Muscle layer of duodenum (tissue), 2 donors: Measurements from ENCODE around the gene PHETA1.
A peak's percentile ranks its signal among the peaks of the same experiment; 100 is the strongest.

Experiments
- H3K27ac ChIP-seq: one replicate; pipeline ENCODE4 v1.7.0; 2013; ENCODE audit warnings: mild to moderate bottlenecking, low read length
- H3K27me3 ChIP-seq: one replicate; pipeline ENCODE4 v1.7.0; 2013; ENCODE audit warnings: low read depth, mild to moderate bottlenecking, control low read depth, low read length
- H3K36me3 ChIP-seq, 2 donors: one replicate each; pipeline ENCODE4 v1.7.0; 2013; ENCODE audit warnings: low read length in 2 of 2, control low read depth in 1 of 2, mild to moderate bottlenecking in 1 of 2; ENCODE audit not compliant: insufficient read depth in 2 of 2, control insufficient read depth in 1 of 2
- H3K4me1 ChIP-seq, 2 donors: one replicate each; pipeline ENCODE4 v1.7.0; 2013; ENCODE audit warnings: low read length in 2 of 2, mild to moderate bottlenecking in 2 of 2, control low read depth in 1 of 2, moderate library complexity in 1 of 2; ENCODE audit not compliant: insufficient read depth in 2 of 2, control insufficient read depth in 1 of 2
- H3K4me3 ChIP-seq, 2 donors: one replicate each; pipeline ENCODE4 v1.7.0; 2013; ENCODE audit warnings: low read length in 2 of 2, low read depth in 1 of 2, mild to moderate bottlenecking in 1 of 2
- H3K9me3 ChIP-seq, 2 donors: one replicate each; pipeline ENCODE4 v1.7.0; 2013; ENCODE audit warnings: low read length in 2 of 2, control low read depth in 1 of 2, mild to moderate bottlenecking in 1 of 2; ENCODE audit not compliant: control insufficient read depth in 1 of 2
- donor health status: healthy.

Gene PHETA1

DNA sequence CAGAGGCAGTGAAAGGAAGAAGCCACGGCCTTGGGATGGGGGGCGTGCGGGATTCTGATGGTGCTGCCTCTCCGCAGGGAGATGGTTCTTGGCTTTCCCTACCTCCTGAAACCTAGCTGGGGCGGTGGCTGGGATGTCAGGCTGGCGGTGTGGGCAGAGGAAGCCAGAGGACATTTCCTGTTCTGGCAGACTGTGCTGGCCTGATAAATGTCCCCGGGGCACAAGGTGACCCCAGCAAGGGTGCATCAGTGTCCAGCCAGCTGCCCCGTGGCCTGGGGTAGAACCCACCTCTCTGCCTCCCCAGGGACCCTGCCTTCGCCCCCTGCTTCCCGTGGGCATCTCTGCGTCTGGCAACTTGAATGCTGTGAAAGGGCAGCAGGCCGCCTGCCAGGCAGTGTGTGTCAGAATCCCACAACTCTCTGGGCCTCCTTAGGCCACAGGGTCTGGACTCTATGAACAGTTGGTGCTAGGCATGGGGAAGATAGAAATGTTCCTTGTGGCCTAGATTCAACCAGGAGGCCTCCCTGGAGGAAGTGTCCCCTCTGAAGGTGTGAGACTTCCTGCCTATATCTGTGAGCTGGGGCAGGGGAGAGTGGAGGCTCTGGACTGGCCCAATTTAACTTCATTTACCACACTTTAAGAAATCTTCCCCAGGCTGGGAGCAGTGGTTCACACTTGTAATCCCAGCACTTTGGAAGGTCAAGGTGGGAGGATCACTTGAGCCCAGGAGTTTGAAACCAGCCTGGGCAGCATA lies 41.7 kb upstream of the PHETA1 start:
- Histone ChIP-seq H3K27me3 (no peaks in the 10 kb centered on the region), H3K4me1 (peaks cover 18 to 62% of the 10 kb centered on the region in 2 donors), H3K9me3 (no peaks in the 10 kb centered on the region), H3K36me3 (peaks cover 0 to 8% of the 10 kb centered on the region in 2 donors), H3K4me3 (peak overlapping the region in 1 of 2 donors; percentile 96), H3K27ac (peak overlapping the region; percentile 63)

DNA sequence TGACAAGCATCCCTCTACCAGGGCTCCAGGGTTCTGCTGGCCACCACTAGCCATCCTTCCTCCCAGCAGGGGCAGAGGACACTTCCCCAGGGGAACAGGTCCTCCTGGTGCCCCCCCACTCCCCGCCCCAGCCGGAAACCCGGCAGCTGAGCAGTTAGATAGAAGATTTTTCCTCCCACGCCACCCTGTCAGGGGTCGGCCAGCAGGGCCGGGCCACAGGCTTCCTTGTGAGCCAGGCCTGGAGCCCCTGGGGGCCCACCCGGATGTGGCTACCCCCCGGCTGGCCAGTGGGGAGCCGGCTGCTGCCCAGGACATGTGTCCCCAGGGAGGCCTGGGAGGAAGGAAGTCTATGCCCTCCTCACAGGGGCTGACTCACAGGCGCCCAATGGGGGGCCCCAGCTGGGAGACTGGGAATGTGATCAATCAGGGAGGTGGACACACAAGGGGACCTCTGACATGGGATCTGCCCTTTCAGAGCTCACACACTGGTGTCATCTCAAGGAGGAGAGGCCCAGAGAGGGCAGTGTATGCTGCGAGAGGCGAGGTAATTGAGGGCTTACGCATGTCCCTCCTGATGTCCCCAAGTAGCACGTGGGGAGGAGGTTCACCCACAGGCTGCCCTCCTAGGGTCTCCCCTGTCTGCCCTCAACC lies 41.0 kb upstream of the PHETA1 start:
- Histone ChIP-seq H3K9me3 (no peaks in the 10 kb centered on the region), H3K4me3 (peak overlapping the region; percentile 38 to 96), H3K27ac (peak overlapping the region; percentile 63), H3K4me1 (peaks cover 18 to 68% of the 10 kb centered on the region in 2 donors), H3K36me3 (peaks cover 0 to 8% of the 10 kb centered on the region in 2 donors), H3K27me3 (no peaks in the 10 kb centered on the region)

DNA sequence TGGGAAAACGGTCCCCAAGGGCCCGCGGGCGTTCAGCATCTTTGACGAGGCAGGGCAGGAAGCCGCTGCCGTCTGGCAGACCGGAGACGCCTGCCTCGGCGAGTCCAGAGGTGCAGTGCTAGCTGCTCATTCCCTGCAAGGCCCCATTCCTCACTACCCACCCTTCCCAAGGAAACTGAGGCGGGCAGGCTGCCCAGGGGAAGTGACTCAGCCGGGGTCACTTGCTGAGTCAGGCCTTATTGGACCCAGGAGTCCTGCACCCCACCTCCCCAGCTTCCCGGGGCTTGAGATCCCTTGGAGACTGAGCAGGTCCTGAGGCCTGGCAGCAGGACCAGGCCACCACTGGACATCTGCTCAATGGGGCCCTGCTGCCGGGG lies 40.5 kb upstream of the PHETA1 start:
- H3K4me1 ChIP-seq, result peaks cover 18 to 73% of the 10 kb centered on the region in 2 donors
- H3K36me3 ChIP-seq, result peaks cover 0 to 8% of the 10 kb centered on the region in 2 donors
- H3K9me3 ChIP-seq, result no peaks in the 10 kb centered on the region
- peak overlapping the region; percentile 63 for H3K27ac ChIP-seq
- no peaks in the 10 kb centered on the region for H3K27me3 ChIP-seq
- H3K4me3 ChIP-seq, result peak overlapping the region; percentile 38 to 96

DNA sequence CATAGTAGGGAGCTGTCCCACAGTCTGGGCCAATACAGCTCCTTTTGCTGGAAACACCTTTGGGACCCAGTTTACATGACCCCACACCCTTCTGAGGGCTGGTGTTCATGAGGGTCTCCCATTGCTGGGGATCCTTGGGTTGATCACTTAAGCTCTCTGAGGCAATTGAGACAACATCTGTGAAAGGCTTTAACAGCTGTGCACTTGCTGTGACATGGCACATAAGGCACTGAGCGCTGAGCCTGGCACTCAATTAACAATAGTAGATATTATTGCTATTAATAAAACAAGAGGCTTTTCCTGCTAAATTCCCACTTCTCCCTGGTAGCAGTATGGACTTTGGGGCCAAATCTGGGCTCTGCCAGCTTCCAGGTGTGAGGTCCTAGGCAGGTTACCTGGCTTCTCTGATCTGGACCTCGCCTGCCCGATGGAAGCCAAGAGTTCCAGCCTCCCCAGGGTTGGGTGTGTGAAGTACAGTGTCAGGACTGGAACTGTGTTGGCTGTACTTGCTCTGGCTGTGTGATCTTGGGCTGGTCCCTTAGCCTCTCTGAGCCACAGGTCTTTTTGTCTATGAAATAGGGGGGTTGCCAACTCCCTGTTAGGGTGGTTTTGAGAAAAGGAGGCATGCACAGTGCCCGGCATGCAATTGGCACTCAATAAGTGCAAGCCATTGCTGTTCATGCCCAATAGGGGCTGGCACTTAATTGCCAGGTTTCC lies 39.9 kb upstream of the PHETA1 start:
- Histone ChIP-seq H3K4me3 (peak overlapping the region; percentile 38 to 96), H3K9me3 (no peaks in the 10 kb centered on the region), H3K4me1 (peaks cover 18 to 76% of the 10 kb centered on the region in 2 donors)

DNA sequence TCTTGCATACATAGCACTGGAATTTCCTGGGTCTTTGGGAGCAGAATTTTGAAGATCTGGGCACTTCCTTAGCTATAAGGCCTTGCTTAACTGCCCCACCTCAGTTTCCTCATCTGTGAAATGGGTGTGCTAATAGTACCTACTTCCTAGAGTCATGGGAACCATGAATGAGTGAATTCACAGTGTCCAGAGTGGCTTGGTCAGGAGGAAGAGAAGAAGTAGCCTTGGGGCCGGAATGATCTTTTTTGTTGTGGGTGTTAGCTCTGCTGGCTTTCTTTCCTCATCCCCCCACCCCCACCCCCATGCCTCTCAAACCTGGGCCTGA lies 39.2 kb upstream of the PHETA1 start:
- peaks cover 22 to 74% of the 10 kb centered on the region in 2 donors for H3K4me1 ChIP-seq
- no peaks in the 10 kb centered on the region for H3K27me3 ChIP-seq
- H3K4me3 ChIP-seq, result peak overlapping the region; percentile 66 to 96
- H3K36me3 ChIP-seq, result peaks cover 0 to 8% of the 10 kb centered on the region in 2 donors
- no peaks in the 10 kb centered on the region for H3K9me3 ChIP-seq
- peak overlapping the region; percentile 65 for H3K27ac ChIP-seq

More for the DNA sequence above, 39.9 kb upstream of the PHETA1 start:
- Histone ChIP-seq H3K27me3 (no peaks in the 10 kb centered on the region), H3K27ac (no peak overlapping the region), H3K36me3 (peaks cover 0 to 8% of the 10 kb centered on the region in 2 donors)

DNA sequence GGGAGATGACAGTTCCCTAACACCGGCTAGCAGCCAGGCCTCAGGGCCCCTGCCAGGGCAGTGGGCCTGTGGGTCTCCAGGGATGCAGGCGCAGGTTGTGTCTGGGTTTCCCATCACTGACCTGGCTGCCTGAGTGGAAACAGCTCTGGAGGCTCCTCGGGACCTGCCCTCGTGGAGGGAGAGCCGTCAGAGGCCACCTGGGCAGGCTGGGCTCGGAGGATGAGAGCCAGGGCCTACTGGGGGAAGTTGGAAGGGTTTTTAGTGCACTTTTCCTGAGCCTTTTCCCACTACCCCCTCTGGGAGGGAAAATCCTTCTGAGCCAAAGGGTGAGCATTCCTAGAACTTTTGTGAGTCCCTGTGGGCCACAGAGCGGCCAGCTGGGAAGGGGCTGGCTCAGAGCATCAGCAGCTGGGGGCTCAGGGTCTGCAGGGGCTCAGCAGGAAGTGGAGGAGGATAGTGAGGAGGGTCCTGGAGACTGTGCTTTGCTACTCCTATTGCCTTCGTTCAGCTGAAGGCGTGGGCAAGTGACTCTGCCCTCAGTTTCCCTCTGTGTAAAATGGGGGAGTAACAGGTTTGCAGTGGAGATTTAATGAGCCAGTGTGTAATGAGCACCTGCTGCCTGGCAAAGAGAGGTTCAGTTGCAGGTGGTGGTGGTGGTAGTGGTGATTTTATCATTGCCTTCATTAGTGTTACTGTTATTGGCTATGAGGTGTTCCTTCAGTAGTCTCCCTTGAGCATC lies 38.7 kb upstream of the PHETA1 start:
- Histone ChIP-seq H3K4me3 (peak overlapping the region; percentile 66 to 96), H3K27me3 (no peaks in the 10 kb centered on the region), H3K27ac (peak overlapping the region; percentile 65), H3K4me1 (peaks cover 24 to 70% of the 10 kb centered on the region in 2 donors), H3K36me3 (peaks cover 0 to 8% of the 10 kb centered on the region in 2 donors), H3K9me3 (no peaks in the 10 kb centered on the region)

DNA sequence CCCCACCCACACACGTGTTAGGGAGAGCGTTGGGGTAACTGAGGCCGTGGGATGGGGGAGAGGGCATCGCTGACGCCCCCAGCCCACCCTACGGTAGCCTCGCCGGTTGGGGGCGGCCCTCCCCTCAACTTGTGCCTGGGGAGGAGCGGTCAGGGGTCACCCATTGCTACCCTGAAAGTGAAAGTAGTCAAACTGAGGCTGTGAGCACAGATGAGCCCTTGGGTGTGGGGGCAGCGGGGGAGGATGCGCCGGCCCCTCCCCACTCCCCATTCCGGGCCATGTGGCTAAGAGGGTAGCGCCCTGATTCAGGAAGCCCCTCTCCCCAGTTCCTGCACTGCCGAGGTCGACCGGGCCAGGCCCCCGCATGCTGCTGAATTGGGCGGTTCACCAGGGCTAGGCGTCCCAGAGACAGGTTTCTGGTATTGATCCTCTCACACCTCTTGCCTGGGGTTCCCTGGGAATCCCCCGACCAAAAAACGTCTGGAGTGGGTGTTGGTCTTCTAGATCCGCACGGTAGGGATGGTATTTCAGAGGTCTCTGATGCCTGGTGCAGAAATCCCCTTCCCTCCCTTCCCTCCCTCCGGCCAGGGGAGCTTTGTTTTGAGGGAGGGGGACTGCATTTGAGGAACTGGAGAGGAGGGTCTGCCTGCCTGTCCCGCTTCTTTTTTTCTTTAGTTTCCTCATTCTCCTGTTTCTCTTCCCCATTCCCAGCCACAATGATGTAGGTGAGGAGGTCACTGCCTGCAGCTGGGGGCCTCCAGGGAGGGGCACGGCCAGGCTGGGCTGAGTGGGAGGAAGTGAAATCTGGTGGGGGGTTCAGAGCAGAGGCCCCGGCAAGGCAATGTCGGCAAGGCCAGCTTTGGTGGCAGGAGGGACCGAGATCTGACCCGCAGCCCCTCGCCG lies 37.8 kb upstream of the PHETA1 start:
- Histone ChIP-seq H3K27ac (peak overlapping the region; percentile 65), H3K9me3 (no peaks in the 10 kb centered on the region), H3K4me3 (peak overlapping the region; percentile 66 to 96), H3K4me1 (peaks cover 20 to 69% of the 10 kb centered on the region in 2 donors), H3K36me3 (peaks cover 0 to 8% of the 10 kb centered on the region in 2 donors), H3K27me3 (no peaks in the 10 kb centered on the region)

DNA sequence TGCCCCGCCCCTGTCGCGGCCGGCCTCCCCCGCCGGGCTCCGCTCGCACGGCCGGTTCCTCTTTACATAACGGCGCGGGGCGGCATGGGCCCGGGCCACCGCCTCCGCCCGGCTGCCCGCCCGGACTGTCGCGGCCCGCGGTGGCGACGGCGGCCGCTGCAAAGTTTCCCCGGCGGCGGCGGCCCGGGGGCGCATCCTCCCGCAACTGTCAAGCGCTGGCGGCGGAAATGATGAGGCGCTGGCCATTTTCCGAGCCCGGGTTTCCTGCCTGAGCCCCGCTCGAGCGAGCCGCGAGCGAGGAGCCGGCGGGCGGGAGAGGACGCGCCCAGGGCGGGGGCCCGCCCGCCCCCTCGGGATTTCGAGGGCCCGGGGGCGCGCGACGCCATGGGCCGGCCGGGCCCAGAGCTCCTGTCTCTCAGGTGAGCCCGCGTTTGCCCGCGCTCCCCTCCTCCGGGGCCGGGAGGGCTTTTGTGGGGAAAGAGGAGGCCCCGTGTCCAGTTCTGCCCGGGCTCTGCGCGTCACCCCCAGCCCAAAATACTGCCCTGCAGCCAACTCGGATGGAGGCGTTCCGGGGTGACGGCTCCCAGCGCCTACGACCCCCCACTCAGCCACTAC lies 37.1 kb upstream of the PHETA1 start, which contains the start of gene SH2B3:
SH2B3 (plus strand) TSS at position 65 of the 615 bp plus-strand sequence. CDS start 12,223 bp downstream, outside the sequence.
- Histone ChIP-seq H3K36me3 (peaks cover 0 to 8% of the 10 kb centered on the region in 2 donors), H3K27ac (peak within 1 kb of the TSS; percentile 65), H3K27me3 (no peaks in the 10 kb centered on the region), H3K9me3 (no peaks in the 10 kb centered on the region), H3K4me1 (peaks cover 20 to 62% of the 10 kb centered on the region in 2 donors), H3K4me3 (peak within 1 kb of the TSS; percentile 66 to 96)

DNA sequence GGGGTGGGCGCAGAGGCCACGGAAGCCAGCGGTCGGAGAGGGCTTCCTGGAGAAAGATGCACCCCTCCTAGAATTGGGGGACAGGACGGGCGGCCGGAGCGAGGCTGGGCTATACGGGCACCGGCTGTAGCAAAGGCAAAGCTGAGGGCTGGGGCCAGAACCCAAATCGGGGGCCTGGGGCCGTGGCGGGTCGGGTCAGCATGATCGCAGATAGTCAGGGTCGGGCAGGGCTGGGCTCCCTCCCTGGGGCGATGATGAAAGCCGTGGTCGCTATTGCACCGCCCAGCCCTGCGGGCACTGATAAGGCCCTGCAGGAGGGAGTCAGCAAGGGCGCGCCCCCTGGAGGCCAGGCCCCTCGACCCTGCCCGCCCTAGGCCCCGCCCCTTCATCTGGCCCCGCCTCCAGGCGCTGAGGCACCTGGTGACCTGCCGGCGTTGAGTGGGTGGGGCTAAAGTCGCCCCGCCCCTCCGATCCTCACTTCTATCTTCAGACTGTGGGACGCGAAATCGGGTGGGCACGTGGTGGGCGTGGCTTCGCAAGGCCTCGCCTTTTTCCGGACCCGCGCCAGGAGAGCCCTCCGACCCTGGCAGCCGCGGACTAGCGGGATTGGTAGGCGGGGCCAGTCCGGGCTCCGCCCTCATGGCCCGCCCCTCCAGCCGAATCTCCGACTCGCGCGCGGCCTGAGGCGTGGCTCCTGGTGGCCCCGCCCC lies 36.4 kb upstream of the PHETA1 start:
- Histone ChIP-seq H3K36me3 (peaks cover 0 to 5% of the 10 kb centered on the region in 2 donors), H3K9me3 (no peaks in the 10 kb centered on the region), H3K4me3 (peak overlapping the region; percentile 39 to 96), H3K27me3 (no peaks in the 10 kb centered on the region), H3K4me1 (peaks cover 15 to 57% of the 10 kb centered on the region in 2 donors), H3K27ac (no peak overlapping the region)
